ENCODE measurements around the gene NDFIP1. TPM values are rescaled to one million over a fixed set of nuclear protein-coding genes. Genes with fewer than 3 reads are reported as not detected.

NDFIP1 gene
- total RNA-seq, 1 donor from 2014 or later, result 56.1 TPM

DNA sequence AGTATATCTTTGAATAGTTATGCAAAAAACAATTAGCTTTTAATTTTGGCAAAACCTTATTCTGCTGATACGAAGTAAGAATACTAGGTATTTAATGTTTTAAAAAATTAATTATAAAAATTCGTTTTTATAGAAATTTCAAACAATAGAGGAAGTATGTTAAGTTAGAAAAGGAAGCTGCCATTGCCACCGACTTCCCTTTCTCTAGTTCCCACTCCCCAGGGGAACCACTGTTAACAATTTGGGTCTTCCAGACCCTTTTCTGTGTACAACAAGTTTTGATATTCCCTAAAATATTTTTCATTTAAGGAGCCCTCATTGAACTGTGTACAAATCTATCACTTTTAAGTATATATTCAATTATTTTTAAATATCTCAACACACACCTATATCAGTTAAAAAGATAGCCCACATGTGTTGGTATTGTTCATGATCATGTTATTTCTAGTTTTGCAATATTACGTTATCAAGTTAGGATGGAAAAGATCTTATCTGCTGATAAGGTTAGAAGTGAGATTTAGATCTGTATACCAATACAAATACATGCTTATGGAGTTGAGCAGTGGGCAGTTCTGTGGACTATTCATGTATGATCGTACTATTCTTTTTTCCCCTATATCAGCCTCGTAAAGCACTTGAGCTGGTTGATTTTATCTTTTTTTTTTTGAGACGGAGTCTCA is 25.9 kb downstream of the NDFIP1 start:
- no peaks in the 10 kb centered on the region for H3K4me1 Mint-ChIP-seq (ENCODE audit: low read depth, unreplicated experiment)
- TF ChIP-seq, protein P1, sequence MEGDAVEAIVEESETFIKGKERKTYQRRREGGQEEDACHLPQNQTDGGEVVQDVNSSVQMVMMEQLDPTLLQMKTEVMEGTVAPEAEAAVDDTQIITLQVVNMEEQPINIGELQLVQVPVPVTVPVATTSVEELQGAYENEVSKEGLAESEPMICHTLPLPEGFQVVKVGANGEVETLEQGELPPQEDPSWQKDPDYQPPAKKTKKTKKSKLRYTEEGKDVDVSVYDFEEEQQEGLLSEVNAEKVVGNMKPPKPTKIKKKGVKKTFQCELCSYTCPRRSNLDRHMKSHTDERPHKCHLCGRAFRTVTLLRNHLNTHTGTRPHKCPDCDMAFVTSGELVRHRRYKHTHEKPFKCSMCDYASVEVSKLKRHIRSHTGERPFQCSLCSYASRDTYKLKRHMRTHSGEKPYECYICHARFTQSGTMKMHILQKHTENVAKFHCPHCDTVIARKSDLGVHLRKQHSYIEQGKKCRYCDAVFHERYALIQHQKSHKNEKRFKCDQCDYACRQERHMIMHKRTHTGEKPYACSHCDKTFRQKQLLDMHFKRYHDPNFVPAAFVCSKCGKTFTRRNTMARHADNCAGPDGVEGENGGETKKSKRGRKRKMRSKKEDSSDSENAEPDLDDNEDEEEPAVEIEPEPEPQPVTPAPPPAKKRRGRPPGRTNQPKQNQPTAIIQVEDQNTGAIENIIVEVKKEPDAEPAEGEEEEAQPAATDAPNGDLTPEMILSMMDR (IDR thresholded peaks at IDR 0.05; ENCODE audit: partially characterized antibody, unreplicated experiment), result no peak
- peaks cover 1% of the 10 kb centered on the region for H3K27me3 Mint-ChIP-seq (ENCODE audit: unreplicated experiment)

DNA sequence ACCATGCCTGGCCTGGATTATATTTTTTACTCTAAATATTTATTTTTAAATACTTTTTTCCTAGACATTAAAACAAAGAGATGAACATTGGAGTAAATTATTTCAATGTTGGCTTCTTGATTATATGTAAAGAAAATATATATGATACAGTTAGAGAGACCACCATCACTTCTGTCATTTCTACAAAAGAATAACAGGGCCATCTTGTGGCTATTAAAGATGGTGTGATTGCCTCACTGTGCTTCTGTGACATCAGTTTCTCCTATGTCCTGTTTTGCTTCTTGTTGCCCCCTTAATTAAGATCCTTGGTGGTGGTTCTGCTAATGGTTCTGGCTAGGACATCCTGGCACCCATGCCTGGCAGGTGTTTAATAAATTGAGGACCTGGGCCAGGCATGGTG is 32.9 kb downstream of the NDFIP1 start:
- TF ChIP-seq, protein P1 (IDR thresholded peaks at IDR 0.05; ENCODE audit: partially characterized antibody, unreplicated experiment), result no peak
- no peak overlapping the region for H3K4me3 Mint-ChIP-seq (ENCODE audit: unreplicated experiment)
- DNase-seq, result no peak
- H3K27ac Mint-ChIP-seq (ENCODE audit: unreplicated experiment), result no peak overlapping the region
- no peaks in the 10 kb centered on the region for H3K9me3 Mint-ChIP-seq (ENCODE audit: unreplicated experiment)
- no peaks in the 10 kb centered on the region for H3K27me3 Mint-ChIP-seq (ENCODE audit: unreplicated experiment)
- H3K4me1 Mint-ChIP-seq (ENCODE audit: low read depth, unreplicated experiment), result no peaks in the 10 kb centered on the region
- no peaks in the 10 kb centered on the region for H3K36me3 Mint-ChIP-seq (ENCODE audit: unreplicated experiment)

More for the DNA sequence above, 25.9 kb downstream of the NDFIP1 start:
- H3K36me3 Mint-ChIP-seq (ENCODE audit: unreplicated experiment), result no peaks in the 10 kb centered on the region
- H3K27ac Mint-ChIP-seq (ENCODE audit: unreplicated experiment), result no peak overlapping the region
- no peak overlapping the region for H3K4me3 Mint-ChIP-seq (ENCODE audit: unreplicated experiment)
- no peaks in the 10 kb centered on the region for H3K9me3 Mint-ChIP-seq (ENCODE audit: unreplicated experiment)
- no peak for DNase-seq

DNA sequence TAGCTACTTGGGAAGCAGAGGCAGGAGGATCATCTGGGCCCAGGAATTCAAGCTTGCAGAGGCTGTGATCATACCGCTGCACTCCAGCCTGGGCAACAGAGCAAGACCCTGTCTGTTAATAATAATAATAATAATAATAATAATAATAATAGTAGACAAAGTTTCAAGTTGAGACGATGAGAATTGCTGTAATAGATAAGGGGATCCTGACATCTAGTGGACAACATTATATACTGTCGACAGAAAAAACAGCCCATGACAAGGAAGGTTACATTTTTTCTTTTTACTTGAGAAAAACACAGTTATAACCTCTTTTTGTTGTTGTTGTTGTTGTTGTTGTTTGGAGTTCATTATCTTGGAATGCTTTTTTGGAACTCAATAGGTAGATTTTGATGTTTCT is 35.3 kb downstream of the NDFIP1 start:
- DNase-seq, result no peak
- TF ChIP-seq, protein P1 (IDR thresholded peaks at IDR 0.05; ENCODE audit: partially characterized antibody, unreplicated experiment), result peak; percentile 65
- H3K36me3 Mint-ChIP-seq (ENCODE audit: unreplicated experiment), result no peaks in the 10 kb centered on the region

GRCh38 chr5:142145106-142145900 is 36.7 kb downstream of the NDFIP1 start:
- H3K4me3 Mint-ChIP-seq (ENCODE audit: unreplicated experiment), result no peak overlapping the region
- no peaks in the 10 kb centered on the region for H3K36me3 Mint-ChIP-seq (ENCODE audit: unreplicated experiment)
- H3K4me1 Mint-ChIP-seq (ENCODE audit: low read depth, unreplicated experiment), result peaks cover 2% of the 10 kb centered on the region
- no peaks in the 10 kb centered on the region for H3K9me3 Mint-ChIP-seq (ENCODE audit: unreplicated experiment)
- DNase-seq, result peak; percentile 60
- no peaks in the 10 kb centered on the region for H3K27me3 Mint-ChIP-seq (ENCODE audit: unreplicated experiment)
- no peak overlapping the region for H3K27ac Mint-ChIP-seq (ENCODE audit: unreplicated experiment)
- TF ChIP-seq, protein P1 (IDR thresholded peaks at IDR 0.05; ENCODE audit: partially characterized antibody, unreplicated experiment), result peak; percentile 73

More for the DNA sequence above, 35.3 kb downstream of the NDFIP1 start:
- Mint-ChIP-seq H3K27ac (ENCODE audit: unreplicated experiment) (no peak overlapping the region), H3K4me1 (ENCODE audit: low read depth, unreplicated experiment) (peaks cover 2% of the 10 kb centered on the region), H3K4me3 (ENCODE audit: unreplicated experiment) (no peak overlapping the region), H3K27me3 (ENCODE audit: unreplicated experiment) (no peaks in the 10 kb centered on the region), H3K9me3 (ENCODE audit: unreplicated experiment) (no peaks in the 10 kb centered on the region)

DNA sequence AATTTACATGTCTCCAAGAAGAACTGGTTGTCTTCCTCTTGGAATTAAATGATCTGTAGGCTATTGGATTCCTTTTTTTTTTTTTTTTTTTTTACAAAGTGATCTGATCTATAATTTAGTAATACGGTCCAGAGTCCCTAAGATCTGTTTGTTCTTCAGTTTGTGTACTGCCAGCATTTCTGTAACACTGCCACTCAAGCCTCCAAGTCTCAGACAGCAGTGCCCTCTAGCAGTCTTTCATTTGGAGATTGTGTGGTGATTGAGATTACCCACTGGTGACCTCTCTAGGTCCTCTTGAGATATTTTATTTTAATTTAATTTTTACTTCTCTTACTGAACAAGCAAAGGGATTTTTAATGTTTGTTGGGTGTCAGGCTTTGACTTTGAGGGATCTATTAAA is 40.8 kb downstream of the NDFIP1 start:
- TF ChIP-seq, protein P1 (IDR thresholded peaks at IDR 0.05; ENCODE audit: partially characterized antibody, unreplicated experiment), result no peak
- DNase-seq, result no peak
- peaks cover 2% of the 10 kb centered on the region for H3K27me3 Mint-ChIP-seq (ENCODE audit: unreplicated experiment)
- peaks cover 3% of the 10 kb centered on the region for H3K4me1 Mint-ChIP-seq (ENCODE audit: low read depth, unreplicated experiment)
- H3K27ac Mint-ChIP-seq (ENCODE audit: unreplicated experiment), result no peak overlapping the region
- no peaks in the 10 kb centered on the region for H3K9me3 Mint-ChIP-seq (ENCODE audit: unreplicated experiment)
- no peak overlapping the region for H3K4me3 Mint-ChIP-seq (ENCODE audit: unreplicated experiment)
- H3K36me3 Mint-ChIP-seq (ENCODE audit: unreplicated experiment), result no peaks in the 10 kb centered on the region

Data from glutamatergic neuron (in vitro differentiated cells).